WTC11 (cell line): ENCODE results near the gene BRSK1. TPM values are rescaled to one million over a fixed set of nuclear protein-coding genes. Genes with fewer than 3 reads are reported as not detected.

Source experiments
- ATAC-seq: fragments of 200-7000 bp; cut with Tn5 transposase; 2 replicates; pipeline ENCODE4 v1.10.0; 2021; ENCODE audit warnings: mild to moderate bottlenecking, moderate library complexity
- CTCF ChIA-PET: fragments of 300-600 bp; sonication (Branson Sonifier 250); formaldehyde crosslinking; loops from one replicate; lab custom pipeline; 2021; ENCODE audit warnings: antibody characterized with exemption; lab: Charles Lee
- POLR2A ChIA-PET: fragments of 350-600 bp; sonication (Branson Sonifier 250); formaldehyde crosslinking; loops from one replicate; lab custom pipeline; 2021; ENCODE audit warnings: antibody characterized with exemption; lab: Charles Lee
- DNase-seq: peaks from one replicate; pipeline ENCODE4 v3.0.0; 2021; ENCODE audit warnings: low spot score
- H3K27ac Mint-ChIP-seq: 2 replicates; pipeline ENCODE4 v1.8.0; 2021; ENCODE audit warnings: mixed read lengths
- H3K27me3 Mint-ChIP-seq: 2 replicates; pipeline ENCODE4 v1.8.0; 2021; ENCODE audit warnings: low read depth, mild to moderate bottlenecking, moderate library complexity, mixed read lengths
- H3K36me3 Mint-ChIP-seq: 2 replicates; pipeline ENCODE4 v1.8.0; 2021; ENCODE audit warnings: mixed read lengths
- H3K4me1 Mint-ChIP-seq: 2 replicates; pipeline ENCODE4 v1.8.0; 2022; ENCODE audit warnings: mixed read lengths
- H3K4me3 Mint-ChIP-seq: 2 replicates; pipeline ENCODE4 v1.8.0; 2021; ENCODE audit warnings: mild to moderate bottlenecking, moderate library complexity, mixed read lengths
- H3K9me3 Mint-ChIP-seq: 2 replicates; pipeline ENCODE4 v1.8.0; 2021; ENCODE audit warnings: mixed read lengths
- E2F5 ChIP-seq: sonication (generic); formaldehyde crosslinking; IDR thresholded peaks from 2 replicates; pipeline ENCODE4 v1.8.1; 2022; ENCODE audit warnings: mild to moderate bottlenecking, moderate library complexity, missing genetic modification reagents
- ESRRA ChIP-seq: sonication (generic); formaldehyde crosslinking; IDR thresholded peaks from 2 replicates; pipeline ENCODE4 v1.8.1; 2022; ENCODE audit warnings: mild to moderate bottlenecking, missing genetic modification reagents, borderline replicate concordance
- ETV6 ChIP-seq: sonication (generic); formaldehyde crosslinking; IDR thresholded peaks from 2 replicates; pipeline ENCODE4 v1.8.1; 2022; ENCODE audit warnings: mild to moderate bottlenecking, missing genetic modification reagents
- FOXK1 ChIP-seq: sonication (generic); formaldehyde crosslinking; IDR thresholded peaks from 2 replicates; pipeline ENCODE4 v1.8.0; 2022; ENCODE audit warnings: mild to moderate bottlenecking, moderate library complexity, missing genetic modification reagents
- PRDM15 ChIP-seq: sonication (generic); formaldehyde crosslinking; IDR thresholded peaks from 2 replicates; pipeline ENCODE4 v1.8.0; 2022; ENCODE audit warnings: missing genetic modification reagents
- PRRX2 ChIP-seq: fragments of 250-450 bp; sonication (Bioruptor Pico); IDR thresholded peaks from 2 replicates; pipeline ENCODE4 v1.8.0; 2021; ENCODE audit warnings: mild to moderate bottlenecking
- RELA ChIP-seq: sonication (generic); formaldehyde crosslinking; IDR thresholded peaks from 2 replicates; pipeline ENCODE4 v1.8.1; 2022; ENCODE audit warnings: missing genetic modification reagents, mild to moderate bottlenecking, borderline replicate concordance
- SMAD4 ChIP-seq: sonication (generic); formaldehyde crosslinking; IDR thresholded peaks from 2 replicates; pipeline ENCODE4 v1.8.0; 2022; ENCODE audit warnings: mild to moderate bottlenecking, missing genetic modification reagents
- SOX15 ChIP-seq: fragments of 250-450 bp; sonication (Bioruptor Pico); IDR thresholded peaks from 2 replicates; pipeline ENCODE4 v1.9.0; 2021; ENCODE audit warnings: mild to moderate bottlenecking
- TEAD1 ChIP-seq: sonication (generic); formaldehyde crosslinking; IDR thresholded peaks from 2 replicates; pipeline ENCODE4 v1.8.0; 2022; ENCODE audit warnings: mild to moderate bottlenecking, missing genetic modification reagents
- ZBTB43 ChIP-seq: sonication (generic); formaldehyde crosslinking; IDR thresholded peaks from 2 replicates; pipeline ENCODE4 v1.8.1; 2023; ENCODE audit warnings: mild to moderate bottlenecking, missing genetic modification reagents
- ZNF416 ChIP-seq: fragments of 250-450 bp; sonication (Bioruptor Pico); IDR thresholded peaks from 2 replicates; pipeline ENCODE4 v1.9.0; 2021; ENCODE audit warnings: mild to moderate bottlenecking, inconsistent platforms
- ZNF423 ChIP-seq: fragments of 250-450 bp; sonication (Bioruptor Pico); IDR thresholded peaks from 2 replicates; pipeline ENCODE4 v2.1.2; 2022; ENCODE audit warnings: mild to moderate bottlenecking, moderate library complexity
- total RNA-seq: library from RNA; stranded (reverse); gene quantifications from 3 replicates; pipeline ENCODE4 v1.2.3, GENCODE V29; 2021
- TF ChIP-seq, protein P1 (sequence below): sonication (generic); formaldehyde crosslinking; IDR thresholded peaks from 2 replicates; pipeline ENCODE4 v1.8.1; 2023; ENCODE audit warnings: mild to moderate bottlenecking, missing genetic modification reagents
- TF ChIP-seq, protein P2 (sequence below): sonication (generic); formaldehyde crosslinking; IDR thresholded peaks from 2 replicates; pipeline ENCODE4 v1.8.0; 2023; ENCODE audit warnings: missing genetic modification reagents
- TF ChIP-seq, protein P3 (sequence below): sonication (generic); formaldehyde crosslinking; IDR thresholded peaks from 2 replicates; pipeline ENCODE4 v1.8.1; 2022; ENCODE audit warnings: mild to moderate bottlenecking, missing genetic modification reagents, moderate library complexity, borderline replicate concordance
- TF ChIP-seq, protein P4 (sequence below): sonication (generic); formaldehyde crosslinking; IDR thresholded peaks from 2 replicates; pipeline ENCODE4 v1.8.1; 2022; ENCODE audit warnings: missing genetic modification reagents, borderline replicate concordance

The BRSK1 gene
- total RNA-seq, 1 experiment from 2014 or later: 52.4 TPM

GRCh38 chr19:55311397-55311796 is 27.6 kb downstream of the BRSK1 start (continued):
- TF ChIP-seq, protein P1, sequence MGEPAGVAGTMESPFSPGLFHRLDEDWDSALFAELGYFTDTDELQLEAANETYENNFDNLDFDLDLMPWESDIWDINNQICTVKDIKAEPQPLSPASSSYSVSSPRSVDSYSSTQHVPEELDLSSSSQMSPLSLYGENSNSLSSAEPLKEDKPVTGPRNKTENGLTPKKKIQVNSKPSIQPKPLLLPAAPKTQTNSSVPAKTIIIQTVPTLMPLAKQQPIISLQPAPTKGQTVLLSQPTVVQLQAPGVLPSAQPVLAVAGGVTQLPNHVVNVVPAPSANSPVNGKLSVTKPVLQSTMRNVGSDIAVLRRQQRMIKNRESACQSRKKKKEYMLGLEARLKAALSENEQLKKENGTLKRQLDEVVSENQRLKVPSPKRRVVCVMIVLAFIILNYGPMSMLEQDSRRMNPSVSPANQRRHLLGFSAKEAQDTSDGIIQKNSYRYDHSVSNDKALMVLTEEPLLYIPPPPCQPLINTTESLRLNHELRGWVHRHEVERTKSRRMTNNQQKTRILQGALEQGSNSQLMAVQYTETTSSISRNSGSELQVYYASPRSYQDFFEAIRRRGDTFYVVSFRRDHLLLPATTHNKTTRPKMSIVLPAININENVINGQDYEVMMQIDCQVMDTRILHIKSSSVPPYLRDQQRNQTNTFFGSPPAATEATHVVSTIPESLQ (CRISPR knock-in tag): no peak
- TF ChIP-seq E2F5 (CRISPR knock-in tag): no peak
- TF ChIP-seq, protein P2, sequence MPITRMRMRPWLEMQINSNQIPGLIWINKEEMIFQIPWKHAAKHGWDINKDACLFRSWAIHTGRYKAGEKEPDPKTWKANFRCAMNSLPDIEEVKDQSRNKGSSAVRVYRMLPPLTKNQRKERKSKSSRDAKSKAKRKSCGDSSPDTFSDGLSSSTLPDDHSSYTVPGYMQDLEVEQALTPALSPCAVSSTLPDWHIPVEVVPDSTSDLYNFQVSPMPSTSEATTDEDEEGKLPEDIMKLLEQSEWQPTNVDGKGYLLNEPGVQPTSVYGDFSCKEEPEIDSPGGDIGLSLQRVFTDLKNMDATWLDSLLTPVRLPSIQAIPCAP (CRISPR knock-in tag): no peak

GRCh38 chr19:55311797-55312196 is 28.0 kb downstream of the BRSK1 start:
- Mint-ChIP-seq H3K27ac (no peak overlapping the region), H3K4me3 (no peak overlapping the region), H3K36me3 (peaks cover 18% of the 10 kb centered on the region), H3K4me1 (no peaks in the 10 kb centered on the region), H3K9me3 (no peaks in the 10 kb centered on the region), H3K27me3 (peaks cover 5% of the 10 kb centered on the region; the same call in 1 of the 2 replicates)
- TF ChIP-seq SOX15 (no peak), ETV6 (no peak), PRRX2 (no peak), SMAD4 (no peak), FOXK1 (CRISPR knock-in tag) (no peak)
- ATAC-seq: no peak
- DNase-seq: no peak
- CTCF ChIA-PET: interaction anchor here (0.6 to 4.1 kb wide), 3 partner anchors 11 to 107 kb away, joined by 3 to 18 read pairs (median 3); no protein-coding TSS in a partner anchor
- POLR2A ChIA-PET: no interaction called here

DNA sequence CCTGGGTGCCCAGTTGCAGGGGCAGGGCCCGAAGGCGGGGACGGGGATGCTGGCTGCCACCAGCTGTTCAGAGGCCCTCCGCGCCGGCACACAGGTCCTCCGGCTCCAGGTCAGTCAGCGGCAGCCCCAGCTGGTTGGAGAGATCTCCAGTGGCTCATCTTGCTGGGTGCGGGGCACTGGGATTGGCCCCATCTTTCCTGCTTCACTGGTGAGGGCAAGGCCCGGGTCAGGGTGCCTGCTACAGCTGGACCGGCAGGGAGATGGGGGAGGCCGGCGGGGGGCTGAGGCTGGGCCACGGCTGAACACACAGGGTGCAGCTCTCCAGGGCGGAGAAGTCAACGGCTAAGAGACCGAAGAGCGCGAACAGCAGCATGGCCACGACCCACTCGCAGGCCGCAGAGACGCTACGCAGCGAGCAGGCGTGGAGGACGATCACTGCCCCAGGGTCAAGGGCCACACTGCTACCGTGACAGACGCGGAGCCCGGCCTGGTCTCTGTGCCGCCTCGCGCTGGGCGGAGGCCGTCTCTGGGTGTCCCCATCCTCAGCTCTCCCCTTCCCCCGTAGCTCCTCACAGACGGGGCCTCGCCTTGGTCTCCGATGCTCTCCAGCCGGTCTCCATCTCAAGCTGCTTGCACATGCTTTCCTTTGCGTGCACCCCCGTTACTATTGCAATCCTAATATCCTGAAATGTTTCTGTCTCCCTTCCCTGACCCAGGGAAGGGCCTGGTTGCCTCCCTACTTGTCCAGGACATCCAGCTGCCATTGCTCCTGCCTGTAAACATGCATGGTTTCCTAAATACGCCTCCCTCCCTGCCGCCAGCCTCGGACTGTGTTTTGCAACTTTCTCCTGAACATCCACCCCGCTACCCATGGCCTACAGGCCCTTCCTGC is 29.1 kb downstream of the BRSK1 start:
- Mint-ChIP-seq H3K27ac (peak overlapping the region; percentile 81), H3K9me3 (no peaks in the 10 kb centered on the region), H3K36me3 (peaks cover 14% of the 10 kb centered on the region), H3K4me1 (no peaks in the 10 kb centered on the region), H3K4me3 (no peak overlapping the region), H3K27me3 (peaks cover 5% of the 10 kb centered on the region; the same call in 1 of the 2 replicates)
- no peak for DNase-seq
- ChIA-PET CTCF (interaction anchor here (0.9 to 4.1 kb wide), 5 partner anchors 8 to 106 kb away, joined by 3 to 18 read pairs (median 5); partner anchors contain the start of genes KMT5C and TMEM238), POLR2A (interaction anchor here (0.6 to 1.0 kb wide), 3 partner anchors 19 to 26 kb away, joined by 3 to 5 read pairs (median 4); partner anchors contain the start of gene KMT5C)
- ATAC-seq: no peak; the same call in 1 of the 2 replicates
- TF ChIP-seq, protein P3, sequence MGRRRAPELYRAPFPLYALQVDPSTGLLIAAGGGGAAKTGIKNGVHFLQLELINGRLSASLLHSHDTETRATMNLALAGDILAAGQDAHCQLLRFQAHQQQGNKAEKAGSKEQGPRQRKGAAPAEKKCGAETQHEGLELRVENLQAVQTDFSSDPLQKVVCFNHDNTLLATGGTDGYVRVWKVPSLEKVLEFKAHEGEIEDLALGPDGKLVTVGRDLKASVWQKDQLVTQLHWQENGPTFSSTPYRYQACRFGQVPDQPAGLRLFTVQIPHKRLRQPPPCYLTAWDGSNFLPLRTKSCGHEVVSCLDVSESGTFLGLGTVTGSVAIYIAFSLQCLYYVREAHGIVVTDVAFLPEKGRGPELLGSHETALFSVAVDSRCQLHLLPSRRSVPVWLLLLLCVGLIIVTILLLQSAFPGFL: no peak
- TF ChIP-seq ZNF416 (CRISPR knock-in tag) (no peak), ZBTB43 (CRISPR knock-in tag) (no peak), SMAD4 (no peak), ZNF423 (CRISPR knock-in tag) (no peak), RELA (CRISPR knock-in tag) (no peak), PRDM15 (CRISPR knock-in tag) (no peak), TEAD1 (no peak), ESRRA (CRISPR knock-in tag) (no peak)
- TF ChIP-seq, protein P4, sequence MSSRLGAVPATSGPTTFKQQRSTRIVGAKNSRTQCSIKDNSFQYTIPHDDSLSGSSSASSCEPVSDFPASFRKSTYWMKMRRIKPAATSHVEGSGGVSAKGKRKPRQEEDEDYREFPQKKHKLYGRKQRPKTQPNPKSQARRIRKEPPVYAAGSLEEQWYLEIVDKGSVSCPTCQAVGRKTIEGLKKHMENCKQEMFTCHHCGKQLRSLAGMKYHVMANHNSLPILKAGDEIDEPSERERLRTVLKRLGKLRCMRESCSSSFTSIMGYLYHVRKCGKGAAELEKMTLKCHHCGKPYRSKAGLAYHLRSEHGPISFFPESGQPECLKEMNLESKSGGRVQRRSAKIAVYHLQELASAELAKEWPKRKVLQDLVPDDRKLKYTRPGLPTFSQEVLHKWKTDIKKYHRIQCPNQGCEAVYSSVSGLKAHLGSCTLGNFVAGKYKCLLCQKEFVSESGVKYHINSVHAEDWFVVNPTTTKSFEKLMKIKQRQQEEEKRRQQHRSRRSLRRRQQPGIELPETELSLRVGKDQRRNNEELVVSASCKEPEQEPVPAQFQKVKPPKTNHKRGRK (CRISPR knock-in tag): no peak
- TF ChIP-seq, protein P1 (CRISPR knock-in tag): no peak
